CD4-positive, alpha-beta memory T cell (primary cell): ENCODE measurements around the gene TRAK1. TPM values are rescaled to one million over a fixed set of nuclear protein-coding genes. Genes with fewer than 3 reads are reported as not detected.

Source experiments
- CTCF ChIA-PET: fragments of 350-600 bp; sonication (Branson Sonifier 250); formaldehyde crosslinking; loops from one replicate; lab custom pipeline; 2021; ENCODE audit warnings: inconsistent platforms; ENCODE audit not compliant: partially characterized antibody; lab: Charles Lee
- POLR2A ChIA-PET: fragments of 350-600 bp; sonication (Branson Sonifier 250); formaldehyde crosslinking; loops from one replicate; lab custom pipeline; 2021; ENCODE audit not compliant: partially characterized antibody; lab: Charles Lee
- DNase-seq, 5 donors: peaks; one replicate each; pipeline versions ENCODE4 v3.0.0 to v3.0.0-alpha.2; 2020 to 2022; ENCODE audit warnings: mixed read lengths in 1 of 5
- H3K27ac ChIP-seq: one replicate; pipeline ENCODE4 v1.7.0; 2013; ENCODE audit warnings: low read depth, low read length
- H3K27me3 ChIP-seq: 2 replicates; pipeline ENCODE4 v1.7.0; 2013; ENCODE audit warnings: mild to moderate bottlenecking, low read length, moderate library complexity; ENCODE audit not compliant: insufficient read depth
- H3K36me3 ChIP-seq: 2 replicates; pipeline ENCODE4 v1.7.0; 2013; ENCODE audit warnings: mild to moderate bottlenecking, low read length, moderate library complexity; ENCODE audit not compliant: insufficient read depth
- H3K4me1 ChIP-seq: 2 replicates; pipeline ENCODE4 v1.7.0; 2013; ENCODE audit warnings: mild to moderate bottlenecking, low read length, moderate library complexity; ENCODE audit not compliant: insufficient read depth
- H3K4me3 ChIP-seq, 2 donors: one replicate each; pipeline ENCODE4 v1.7.0; 2013; ENCODE audit warnings: low read length in 2 of 2, mild to moderate bottlenecking in 1 of 2
- H3K9me3 ChIP-seq, 2 donors: one replicate each; pipeline ENCODE4 v1.7.0; 2013; ENCODE audit warnings: low read length in 2 of 2, control low read depth in 1 of 2; ENCODE audit not compliant: control insufficient read depth in 1 of 2
- H3K27ac Mint-ChIP-seq, 7 donors: one replicate each; pipeline ENCODE4 v1.8.0; 2020 to 2021; ENCODE audit warnings: mixed read lengths in 7 of 7, mild to moderate bottlenecking in 6 of 7, inconsistent platforms in 3 of 7, moderate library complexity in 3 of 7
- H3K27me3 Mint-ChIP-seq, 2 donors: one replicate each; pipeline ENCODE4 v1.8.0; 2020 to 2021; ENCODE audit warnings: mixed read lengths in 2 of 2
- H3K36me3 Mint-ChIP-seq, 2 donors: one replicate each; pipeline ENCODE4 v1.8.0; 2020 to 2021; ENCODE audit warnings: mixed read lengths in 2 of 2, inconsistent platforms in 1 of 2, mild to moderate bottlenecking in 1 of 2
- H3K4me1 Mint-ChIP-seq, 4 donors: one replicate each; pipeline ENCODE4 v1.8.0; 2020 to 2021; ENCODE audit warnings: mixed read lengths in 4 of 4, mild to moderate bottlenecking in 1 of 4
- H3K4me3 Mint-ChIP-seq, 8 donors: one replicate each; pipeline ENCODE4 v1.8.0; 2020 to 2021; ENCODE audit warnings: mixed read lengths in 8 of 8, mild to moderate bottlenecking in 7 of 8, moderate library complexity in 6 of 8, inconsistent platforms in 3 of 8
- H3K9me3 Mint-ChIP-seq, 8 donors: one replicate each; pipeline ENCODE4 v1.8.0; 2020 to 2021; ENCODE audit warnings: mixed read lengths in 8 of 8, mild to moderate bottlenecking in 5 of 8, inconsistent platforms in 3 of 8, moderate library complexity in 1 of 8
- intact Hi-C: fragments of 100-400 bp; cut with micrococcal nuclease; formaldehyde crosslinking; loops from one replicate; pipeline ENCODE4 v1.15.1; 2023
- polyA plus RNA-seq, 2 donors: library from polyadenylated mRNA; unstranded; fragments of 300-500 nt; fragmentation: Illumina TruSeq; gene quantifications; one replicate each; pipeline ENCODE4 v1.2.3, GENCODE V29; 2021
- total RNA-seq, 2 experiments: library from RNA; stranded (reverse); gene quantifications; one replicate each; pipeline ENCODE4 v1.2.3, GENCODE V29; 2021

TRAK1 gene
- total and polyA plus RNA-seq, 4 experiments from 2014 or later, result 3.4 to 17.2 (median 13.2) TPM

GRCh38 chr3:42270561-42270960, 179.4 kb downstream of the TRAK1 start:
- POLR2A ChIA-PET, result no interaction called here
- no peak overlapping the region for H3K27ac Mint-ChIP-seq
- H3K36me3 Mint-ChIP-seq, result peaks cover 0 to 4% of the 10 kb centered on the region in 2 donors
- CTCF ChIA-PET, result no interaction called here
- H3K27me3 Mint-ChIP-seq, result peaks cover 31 to 50% of the 10 kb centered on the region in 2 donors
- DNase-seq, result no peak
- peaks cover 0 to 17% (median 10%) of the 10 kb centered on the region in 8 donors for H3K9me3 Mint-ChIP-seq
- no peak overlapping the region for H3K4me3 Mint-ChIP-seq
- H3K4me3 ChIP-seq, result no peak overlapping the region
- H3K36me3 ChIP-seq, result no peaks in the 10 kb centered on the region
- H3K9me3 ChIP-seq, result no peaks in the 10 kb centered on the region
- H3K27ac ChIP-seq, result no peak overlapping the region
- intact Hi-C loops, result no loop called here
- H3K4me1 Mint-ChIP-seq, result no peaks in the 10 kb centered on the region
- no peaks in the 10 kb centered on the region for H3K4me1 ChIP-seq
- H3K27me3 ChIP-seq, result peaks cover 6% of the 10 kb centered on the region

- Histone ChIP-seq H3K9me3 (no peaks in the 10 kb centered on the region), H3K4me1 (no peaks in the 10 kb centered on the region), H3K4me3 (no peak overlapping the region), H3K27ac (no peak overlapping the region), H3K36me3 (no peaks in the 10 kb centered on the region), H3K27me3 (peaks cover 6% of the 10 kb centered on the region)
- intact Hi-C loops, result no loop called here
- CTCF ChIA-PET, result no interaction called here
- no peak overlapping the region for H3K4me3 Mint-ChIP-seq
- H3K27me3 Mint-ChIP-seq, result peaks cover 28 to 51% of the 10 kb centered on the region in 2 donors
- POLR2A ChIA-PET, result no interaction called here
- peaks cover 0 to 17% (median 10%) of the 10 kb centered on the region in 8 donors for H3K9me3 Mint-ChIP-seq
- H3K4me1 Mint-ChIP-seq, result no peaks in the 10 kb centered on the region
- no peak for DNase-seq
- H3K36me3 Mint-ChIP-seq, result peaks cover 0 to 4% of the 10 kb centered on the region in 2 donors
- H3K27ac Mint-ChIP-seq, result no peak overlapping the region
Observed at GRCh38 chr3:42271786-42272185, 180.6 kb downstream of the TRAK1 start.

- Mint-ChIP-seq H3K36me3 (no peaks in the 10 kb centered on the region), H3K27me3 (peaks cover 18 to 35% of the 10 kb centered on the region in 2 donors), H3K4me3 (no peak overlapping the region), H3K9me3 (peaks cover 0 to 17% (median 10%) of the 10 kb centered on the region in 8 donors), H3K27ac (no peak overlapping the region), H3K4me1 (no peaks in the 10 kb centered on the region)
- H3K4me1 ChIP-seq, result no peaks in the 10 kb centered on the region
- ChIA-PET CTCF (no interaction called here), POLR2A (no interaction called here)
- H3K27me3 ChIP-seq, result no peaks in the 10 kb centered on the region
- H3K9me3 ChIP-seq, result no peaks in the 10 kb centered on the region
- H3K36me3 ChIP-seq, result no peaks in the 10 kb centered on the region
- H3K27ac ChIP-seq, result no peak overlapping the region
- intact Hi-C loops, result no loop called here
- H3K4me3 ChIP-seq, result no peak overlapping the region
- no peak for DNase-seq
Observed at GRCh38 chr3:42273361-42273760, 182.2 kb downstream of the TRAK1 start.

GRCh38 chr3:42274266-42274665, 183.1 kb downstream of the TRAK1 start:
- H3K36me3 Mint-ChIP-seq, result no peaks in the 10 kb centered on the region
- no peak overlapping the region for H3K27ac Mint-ChIP-seq
- intact Hi-C loops, result no loop called here
- H3K4me1 ChIP-seq, result no peaks in the 10 kb centered on the region
- no peak for DNase-seq
- no peak overlapping the region for H3K4me3 ChIP-seq
- H3K36me3 ChIP-seq, result no peaks in the 10 kb centered on the region
- no peak overlapping the region for H3K4me3 Mint-ChIP-seq
- no peaks in the 10 kb centered on the region for H3K27me3 ChIP-seq
- H3K27ac ChIP-seq, result no peak overlapping the region
- peaks cover 0 to 20% (median 12%) of the 10 kb centered on the region in 8 donors for H3K9me3 Mint-ChIP-seq
- H3K27me3 Mint-ChIP-seq, result peaks cover 17 to 26% of the 10 kb centered on the region in 2 donors
- H3K4me1 Mint-ChIP-seq, result no peaks in the 10 kb centered on the region
- H3K9me3 ChIP-seq, result no peaks in the 10 kb centered on the region
- POLR2A ChIA-PET, result no interaction called here
- CTCF ChIA-PET, result no interaction called here

- H3K4me3 ChIP-seq, result no peak overlapping the region
- H3K27ac Mint-ChIP-seq, result no peak overlapping the region
- H3K4me3 Mint-ChIP-seq, result no peak overlapping the region
- peaks cover 0 to 27% (median 20%) of the 10 kb centered on the region in 8 donors for H3K9me3 Mint-ChIP-seq
- H3K9me3 ChIP-seq, result no peaks in the 10 kb centered on the region
- intact Hi-C loops, result no loop called here
- ChIA-PET POLR2A (no interaction called here), CTCF (no interaction called here)
- H3K36me3 ChIP-seq, result no peaks in the 10 kb centered on the region
- H3K36me3 Mint-ChIP-seq, result no peaks in the 10 kb centered on the region
- no peak overlapping the region for H3K27ac ChIP-seq
- peaks cover 14 to 19% of the 10 kb centered on the region in 2 donors for H3K27me3 Mint-ChIP-seq
- no peak for DNase-seq
- no peaks in the 10 kb centered on the region for H3K27me3 ChIP-seq
- no peaks in the 10 kb centered on the region for H3K4me1 Mint-ChIP-seq
- H3K4me1 ChIP-seq, result no peaks in the 10 kb centered on the region
Observed at GRCh38 chr3:42275217-42275616, 184.1 kb downstream of the TRAK1 start.

Other genes starting within 250 kb of the TRAK1 start
- gene ULK4, start 129.3 kb upstream of the TRAK1 start, total RNA-seq, result 10 to 100 TPM; 27.4 to 29.1 TPM
- 10 to 100 TPM in 1 of 2 donors, 1 to 10 TPM in 1; 6.3 to 11.0 TPM for gene ULK4, start 129.3 kb upstream of the TRAK1 start, polyA plus RNA-seq
- gene CCK, start 174.8 kb downstream of the TRAK1 start, total RNA-seq, result not detected
- gene CCK, start 174.8 kb downstream of the TRAK1 start, polyA plus RNA-seq, result not detected